B cell (primary cell): Measurements from ENCODE around the gene COL26A1.

ENCODE experiments used
- EZH2 ChIP-seq: IDR thresholded peaks from 2 replicates; pipeline ENCODE4 v1.6.1; 2012; ENCODE audit warnings: borderline replicate concordance, low read depth, mild to moderate bottlenecking, moderate library complexity, low read length; ENCODE audit not compliant: insufficient read depth, poor library complexity, severe bottlenecking
- TF ChIP-seq, protein P1 (sequence below): fragments of 200-600 bp; IDR thresholded peaks from one replicate; pipeline ENCODE4 v1.8.0; 2022; ENCODE audit warnings: antibody characterized with exemption, mild to moderate bottlenecking

DNA sequence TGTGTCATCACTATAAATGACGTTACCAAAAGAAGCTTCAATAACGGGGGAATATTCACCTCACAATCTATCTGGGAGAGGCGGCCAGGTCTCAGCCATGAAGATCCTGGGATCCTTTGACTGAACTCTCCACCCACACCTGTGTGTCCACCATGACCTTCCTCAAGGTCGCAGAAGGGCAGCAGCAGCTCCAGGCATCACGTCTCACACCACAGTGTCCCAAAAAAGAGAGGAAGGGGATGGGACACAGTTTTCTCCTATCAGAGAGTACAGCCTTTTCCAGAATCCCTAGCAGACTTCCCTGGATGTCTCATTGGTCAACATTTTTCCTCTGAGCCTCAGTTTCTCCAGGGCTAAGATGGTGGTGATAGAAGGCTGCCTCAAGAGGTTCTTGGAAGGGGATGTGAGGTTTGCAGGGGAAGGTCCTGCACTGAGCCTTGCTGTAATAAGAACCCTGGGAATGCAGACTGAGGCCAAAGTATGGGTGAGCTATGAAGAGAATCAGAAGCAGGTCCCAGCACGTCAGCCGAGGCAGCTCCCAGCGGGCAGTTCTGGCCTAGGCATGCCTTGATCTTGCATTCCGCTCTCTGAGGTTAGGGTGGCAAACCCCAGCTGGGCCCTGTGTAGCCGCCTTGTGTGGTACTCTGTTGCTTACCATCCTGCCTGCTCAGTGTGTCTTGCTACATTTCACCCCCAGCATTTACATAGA, 63.8 kb downstream of the COL26A1 start:
- TF ChIP-seq, protein P1, sequence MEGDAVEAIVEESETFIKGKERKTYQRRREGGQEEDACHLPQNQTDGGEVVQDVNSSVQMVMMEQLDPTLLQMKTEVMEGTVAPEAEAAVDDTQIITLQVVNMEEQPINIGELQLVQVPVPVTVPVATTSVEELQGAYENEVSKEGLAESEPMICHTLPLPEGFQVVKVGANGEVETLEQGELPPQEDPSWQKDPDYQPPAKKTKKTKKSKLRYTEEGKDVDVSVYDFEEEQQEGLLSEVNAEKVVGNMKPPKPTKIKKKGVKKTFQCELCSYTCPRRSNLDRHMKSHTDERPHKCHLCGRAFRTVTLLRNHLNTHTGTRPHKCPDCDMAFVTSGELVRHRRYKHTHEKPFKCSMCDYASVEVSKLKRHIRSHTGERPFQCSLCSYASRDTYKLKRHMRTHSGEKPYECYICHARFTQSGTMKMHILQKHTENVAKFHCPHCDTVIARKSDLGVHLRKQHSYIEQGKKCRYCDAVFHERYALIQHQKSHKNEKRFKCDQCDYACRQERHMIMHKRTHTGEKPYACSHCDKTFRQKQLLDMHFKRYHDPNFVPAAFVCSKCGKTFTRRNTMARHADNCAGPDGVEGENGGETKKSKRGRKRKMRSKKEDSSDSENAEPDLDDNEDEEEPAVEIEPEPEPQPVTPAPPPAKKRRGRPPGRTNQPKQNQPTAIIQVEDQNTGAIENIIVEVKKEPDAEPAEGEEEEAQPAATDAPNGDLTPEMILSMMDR, result no peak
- no peak for TF ChIP-seq EZH2
